Thyroid gland (tissue), 4 donors: ENCODE measurements around the gene KRTAP12-1. TPM values are rescaled to one million over a fixed set of nuclear protein-coding genes. Genes with fewer than 3 reads are reported as not detected.

Source experiments
- DNase-seq, 2 donors: peaks; one replicate each; pipeline ENCODE4 v3.0.0-alpha.2; 2019
- H3K27ac ChIP-seq, 3 donors: fragments of 200-600 bp; sonication (generic); 1 replicate in 2 of 3; 2 replicates in 1 of 3; pipeline ENCODE4 v1.5.1; 2016 to 2019; ENCODE audit warnings: mild to moderate bottlenecking in 1 of 3, moderate library complexity in 1 of 3
- H3K27me3 ChIP-seq: fragments of 200-600 bp; sonication (generic); one replicate; pipeline ENCODE4 v1.5.1; 2019
- H3K36me3 ChIP-seq, 2 donors: fragments of 200-600 bp; sonication (generic); one replicate each; pipeline ENCODE4 v1.5.1; 2016 to 2019
- H3K4me1 ChIP-seq, 2 donors: fragments of 200-600 bp; sonication (generic); one replicate each; pipeline ENCODE4 v1.5.1; 2017 to 2019
- H3K4me3 ChIP-seq, 3 donors: fragments of 200-600 bp; sonication (generic); replicated peaks in 1 of 3; 1 replicate in 2 of 3; 2 replicates in 1 of 3; pipeline ENCODE4 v1.5.1; 2016; ENCODE audit warnings: mild to moderate bottlenecking in 1 of 3
- H3K9me3 ChIP-seq: fragments of 200-600 bp; sonication (generic); one replicate; pipeline ENCODE4 v1.5.1; 2017
- CTCF ChIP-seq, 6 experiments: fragments of 200-600 bp in 3 of 6; fragments of 450-650 bp in 3 of 6; sonication (generic) in 3 of 6; IDR thresholded peaks; one replicate each; pipeline ENCODE4 v1.5.1; 2016 to 2019; ENCODE audit warnings: antibody characterized with exemption in 6 of 6, mild to moderate bottlenecking in 2 of 6, inconsistent platforms in 1 of 6, moderate library complexity in 1 of 6
- POLR2A ChIP-seq, 2 donors: fragments of 450-650 bp; IDR thresholded peaks; one replicate each; pipeline ENCODE4 v1.6.1; 2017; ENCODE audit warnings: antibody characterized with exemption in 2 of 2, mild to moderate bottlenecking in 2 of 2, moderate library complexity in 1 of 2
- WGBS, 2 donors: methylation state at CpG; one replicate each; pipeline ENCODE4 v1.1.5; 2017; 5-methylcytosine and 5-hydroxymethylcytosine counted together
- intact Hi-C: fragments of 100-400 bp; cut with DNase I; formaldehyde crosslinking; loops from one replicate; pipeline ENCODE4 v1.15.1; 2023
- total RNA-seq, 4 donors: library from RNA; depleted of rRNA; stranded (reverse); fragments of >200 nt; gene quantifications; one replicate each; pipeline ENCODE4 v1.2.3, GENCODE V29; 2016

KRTAP12-1 gene
- total RNA-seq, 4 donors from 2014 or later = 0.78 TPM; not detected in 3

- no peaks in the 10 kb centered on the region for H3K9me3 ChIP-seq
- TF ChIP-seq POLR2A (IDR thresholded peaks at IDR 0.05) (no peak), CTCF (IDR thresholded peaks at IDR 0.05) (no peak)
Measured at GRCh38 chr21:44653656-44654575, 28.0 kb downstream of the KRTAP12-1 start.

GRCh38 chr21:44653123-44653522 lies 28.8 kb downstream of the KRTAP12-1 start:
- no peaks in the 10 kb centered on the region for H3K4me1 ChIP-seq
- WGBS, 2 donors = 78 to 80% methylated on average over 14 of the region's 14 CpGs
- no peak overlapping the region for H3K27ac ChIP-seq
- H3K9me3 ChIP-seq = no peaks in the 10 kb centered on the region
- DNase-seq = no peak
- TF ChIP-seq CTCF (IDR thresholded peaks at IDR 0.05) = no peak
- intact Hi-C loops = no loop called here
- no peaks in the 10 kb centered on the region for H3K36me3 ChIP-seq
- H3K27me3 ChIP-seq = no peaks in the 10 kb centered on the region
- no peak overlapping the region for H3K4me3 ChIP-seq

More at GRCh38 chr21:44653656-44654575, 28.0 kb downstream of the KRTAP12-1 start:
- Histone ChIP-seq H3K4me3 (no peak overlapping the region), H3K36me3 (no peaks in the 10 kb centered on the region), H3K27me3 (no peaks in the 10 kb centered on the region), H3K27ac (no peak overlapping the region), H3K4me1 (no peaks in the 10 kb centered on the region)
- WGBS, 2 donors = 89 to 91% methylated on average over 13 to 15 of the region's 17 CpGs
- intact Hi-C loops = no loop called here
- peak; percentile 7 to 8 for DNase-seq

GRCh38 chr21:44650973-44651675 lies 30.8 kb downstream of the KRTAP12-1 start:
- DNase-seq = no peak
- TF ChIP-seq CTCF (IDR thresholded peaks at IDR 0.05) (no peak), POLR2A (IDR thresholded peaks at IDR 0.05) (no peak)
- H3K4me1 ChIP-seq = no peaks in the 10 kb centered on the region
- WGBS, 2 donors = 96 to 98% methylated on average over 7 to 12 of the region's 12 CpGs
- H3K27me3 ChIP-seq = no peaks in the 10 kb centered on the region
- H3K36me3 ChIP-seq = no peaks in the 10 kb centered on the region
- intact Hi-C loops = no loop called here
- no peak overlapping the region for H3K4me3 ChIP-seq
- H3K9me3 ChIP-seq = no peaks in the 10 kb centered on the region
- H3K27ac ChIP-seq = no peak overlapping the region

- DNase-seq = no peak
- no peaks in the 10 kb centered on the region for H3K27me3 ChIP-seq
Measured at GRCh38 chr21:44650265-44650972, 31.5 kb downstream of the KRTAP12-1 start.

More at GRCh38 chr21:44650265-44650972, 31.5 kb downstream of the KRTAP12-1 start:
- Histone ChIP-seq H3K4me1 (no peaks in the 10 kb centered on the region), H3K9me3 (no peaks in the 10 kb centered on the region), H3K27ac (no peak overlapping the region), H3K4me3 (no peak overlapping the region), H3K36me3 (no peaks in the 10 kb centered on the region)
- TF ChIP-seq POLR2A (IDR thresholded peaks at IDR 0.05) (no peak), CTCF (IDR thresholded peaks at IDR 0.05) (no peak)
- intact Hi-C loops = no loop called here
- WGBS, 2 donors = 90 to 93% methylated on average over 17 to 20 of the region's 20 CpGs
